Measurements from ENCODE around the gene ADIPOR2.

Gene ADIPOR2

DNA sequence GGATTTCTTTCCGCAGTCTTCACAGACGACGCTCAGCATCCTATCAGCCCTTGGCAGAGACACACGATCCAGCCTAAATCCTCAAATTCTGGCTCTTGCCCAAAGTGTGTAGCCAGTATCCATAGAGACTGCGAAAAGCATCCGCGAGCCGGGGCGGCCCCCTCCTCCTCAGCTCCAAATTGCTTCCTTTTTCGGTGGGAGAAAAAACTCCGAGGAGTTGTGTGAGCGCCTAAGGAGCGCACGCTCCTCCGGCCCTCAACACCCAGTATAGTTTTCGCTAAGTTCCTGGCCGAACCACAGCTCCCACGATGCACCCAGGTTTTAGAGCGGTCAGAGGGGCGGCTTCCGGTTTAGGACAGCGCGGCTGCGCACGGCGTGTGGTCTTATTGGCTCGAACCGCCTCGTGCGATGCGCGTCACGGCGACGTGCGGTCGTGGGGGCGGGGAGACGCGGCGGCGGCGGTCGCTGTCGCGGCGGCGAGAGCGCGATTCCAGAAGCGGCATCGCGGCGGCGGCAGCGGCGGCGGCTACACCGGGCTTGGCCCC lies at the start of gene ADIPOR2:
ADIPOR2 (plus strand) TSS at position 493 of the 545 bp plus-strand sequence. CDS start 63,274 bp downstream, outside the sequence.
- DNase-seq (ENCODE audit: low read depth), result peak; percentile 95

- no peak for DNase-seq (ENCODE audit: low read depth)
These were observed 48.4 kb upstream of the ADIPOR2 start for GRCh38 chr12:1642513-1642912.

- no peak for DNase-seq (ENCODE audit: low read depth)
These were observed 47.8 kb upstream of the ADIPOR2 start for GRCh38 chr12:1643043-1643442.

DNA sequence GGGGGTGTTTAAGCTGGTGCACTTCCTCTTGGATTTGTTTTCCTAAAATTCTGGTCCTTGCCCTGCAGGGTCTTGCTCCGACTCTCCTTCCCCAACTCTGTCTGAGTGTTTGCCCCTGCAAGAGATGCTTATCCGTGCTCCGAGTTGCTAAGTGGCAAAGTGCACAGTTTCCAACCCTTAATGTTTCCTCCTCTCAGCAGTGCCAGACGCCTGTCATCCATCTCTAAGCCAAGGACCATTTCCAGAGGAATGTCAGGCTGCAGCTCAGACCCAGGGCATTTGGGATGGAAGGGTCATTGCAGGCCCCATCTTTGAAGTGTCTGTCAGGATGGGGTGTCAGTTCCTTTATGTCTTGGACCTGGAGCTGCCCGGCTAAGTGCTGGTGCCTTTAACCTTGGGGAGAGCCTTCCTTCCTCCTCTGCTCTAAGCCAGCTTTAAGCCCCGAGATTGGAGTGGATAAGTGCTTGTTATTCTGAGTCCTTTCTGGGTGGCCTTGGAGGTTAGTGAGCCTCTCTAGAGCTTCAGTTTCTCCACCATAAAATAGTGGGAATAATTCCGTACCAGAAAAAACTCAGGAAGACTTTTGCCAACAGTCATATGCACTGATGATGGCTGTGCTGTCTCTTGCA lies 46.9 kb upstream of the ADIPOR2 start:
- DNase-seq (ENCODE audit: low read depth), result no peak

DNA sequence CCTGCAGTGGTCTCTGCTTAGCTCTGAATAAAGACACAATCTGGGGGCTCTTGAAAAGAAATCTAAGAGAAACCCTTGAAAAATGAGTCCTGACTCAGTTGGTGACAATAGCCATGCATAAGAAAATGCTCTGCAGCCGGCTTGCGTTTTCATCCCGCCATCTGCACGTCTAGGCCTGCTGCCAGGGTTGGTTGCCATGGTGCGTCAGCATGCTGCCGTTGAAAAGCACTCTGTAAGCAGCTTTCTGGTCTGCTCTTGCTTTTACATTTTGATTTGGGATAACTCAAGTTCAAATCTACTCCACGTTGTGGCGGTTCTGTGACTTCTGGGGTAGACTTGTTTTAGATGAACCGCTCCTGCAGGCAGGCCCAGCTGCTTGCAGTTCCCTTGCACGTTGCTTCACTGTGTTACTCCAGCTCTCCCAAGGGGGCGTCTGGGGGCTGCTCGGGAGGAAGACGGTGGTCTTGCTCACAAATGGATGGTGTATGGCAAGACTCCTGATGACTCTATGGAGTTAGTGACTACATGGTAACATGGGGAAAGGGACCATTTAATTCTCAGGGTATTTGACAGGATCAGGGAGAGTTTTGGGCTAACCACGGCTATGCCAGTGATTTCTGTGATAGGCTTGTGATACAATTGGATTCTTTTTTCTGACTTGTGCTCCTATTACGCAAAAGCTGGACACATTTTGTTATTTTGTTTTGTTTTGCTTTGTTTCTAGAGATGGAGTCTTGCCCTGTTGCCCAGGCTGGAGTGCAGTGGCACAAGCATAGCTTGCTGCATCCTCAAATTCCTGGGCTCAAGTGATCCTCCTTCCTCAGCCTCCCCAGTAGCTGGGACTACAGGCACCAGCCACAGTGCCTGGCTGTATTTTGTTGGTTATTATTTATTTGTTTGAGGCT lies 46.1 kb upstream of the ADIPOR2 start:
- DNase-seq (ENCODE audit: low read depth), result peak; percentile 76

GRCh38 chr12:1645819-1646218 lies 45.1 kb upstream of the ADIPOR2 start:
- no peak for DNase-seq (ENCODE audit: low read depth)

- no peak for DNase-seq (ENCODE audit: low read depth)
These were observed 44.1 kb upstream of the ADIPOR2 start for GRCh38 chr12:1646569-1647284.

- DNase-seq (ENCODE audit: low read depth), result no peak
These were observed 43.6 kb upstream of the ADIPOR2 start for GRCh38 chr12:1647285-1647669.

DNA sequence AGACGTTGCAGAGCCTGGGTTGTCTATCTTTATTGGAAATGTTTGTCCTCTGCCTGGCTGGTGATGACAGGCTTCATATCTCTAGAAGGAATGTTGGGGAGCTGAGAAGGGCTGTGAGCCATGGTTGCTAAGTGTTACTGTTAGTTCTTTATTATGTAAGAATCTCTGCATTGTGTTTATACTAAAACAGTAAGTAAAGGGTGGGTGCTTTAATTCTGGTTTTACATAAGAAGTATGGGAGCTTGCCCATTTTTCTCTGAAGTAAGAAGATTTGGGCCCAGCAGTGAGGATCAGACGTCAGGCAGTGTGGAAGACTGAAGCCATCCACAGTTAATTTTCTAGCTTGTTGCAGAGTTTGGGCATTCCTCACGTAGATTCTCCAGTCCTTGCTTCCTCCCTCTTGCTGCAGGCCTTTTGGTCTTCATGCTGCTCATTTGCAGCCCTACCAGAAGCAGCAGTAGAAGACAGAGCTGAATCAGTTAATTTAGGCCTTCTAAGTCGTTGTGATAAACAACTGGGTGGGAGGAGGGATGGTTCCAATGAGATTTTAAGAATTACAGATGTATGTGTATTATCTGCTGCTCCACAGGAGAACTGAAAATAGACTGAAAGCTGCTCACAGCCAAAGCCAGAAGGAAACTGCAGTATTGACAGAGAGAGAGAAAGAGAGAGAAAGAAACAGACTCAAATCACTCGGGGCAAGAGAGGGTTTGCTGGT lies 40.5 kb upstream of the ADIPOR2 start:
- DNase-seq (ENCODE audit: low read depth), result no peak

- no peak for DNase-seq (ENCODE audit: low read depth)
These were observed 39.9 kb upstream of the ADIPOR2 start for GRCh38 chr12:1650978-1651361.

GRCh38 chr12:1651946-1652345 lies 38.9 kb upstream of the ADIPOR2 start:
- no peak for DNase-seq (ENCODE audit: low read depth)

- no peak for DNase-seq (ENCODE audit: low read depth)
These were observed 35.6 kb upstream of the ADIPOR2 start for GRCh38 chr12:1655225-1655788.

DNA sequence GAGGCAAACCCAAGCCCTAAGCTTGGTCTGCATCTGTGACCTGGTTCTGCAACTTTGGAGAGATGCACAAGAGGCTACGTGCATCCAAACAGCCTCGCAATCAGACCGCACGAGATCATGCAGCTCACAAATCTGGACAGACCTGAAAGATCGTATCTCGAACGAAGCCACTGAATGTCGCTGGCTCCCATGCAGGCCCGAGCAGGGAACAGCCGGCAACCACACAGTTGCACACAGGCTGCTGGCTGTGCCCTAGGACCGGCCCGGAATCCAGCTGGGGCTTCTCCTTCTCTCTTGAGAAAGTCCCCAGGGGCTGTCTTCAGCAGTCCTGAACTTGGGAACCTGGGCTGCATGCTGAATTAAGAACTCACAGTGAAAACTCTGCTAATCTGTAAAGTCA lies 34.0 kb upstream of the ADIPOR2 start:
- no peak for DNase-seq (ENCODE audit: low read depth)

DNA sequence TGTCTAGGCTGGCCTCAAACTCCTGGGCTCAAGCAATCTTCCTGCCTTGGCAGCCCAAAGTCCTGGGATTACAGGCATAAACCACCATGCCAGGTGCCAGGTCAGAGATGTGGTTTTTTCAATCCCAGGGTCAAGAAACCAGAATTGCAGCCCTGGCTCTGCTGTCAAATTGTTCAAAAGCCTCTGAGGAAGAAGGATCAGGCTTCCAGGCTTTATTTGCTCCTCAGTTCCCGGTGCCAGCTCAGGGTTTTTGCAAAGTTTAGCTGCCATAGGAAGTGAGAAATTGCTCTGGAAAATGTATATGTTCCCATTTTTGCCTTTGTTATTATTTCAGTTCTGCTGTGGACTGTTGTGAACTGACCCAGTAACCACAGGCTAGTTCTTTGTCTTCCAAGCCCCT lies 33.2 kb upstream of the ADIPOR2 start:
- no peak for DNase-seq (ENCODE audit: low read depth)

GRCh38 chr12:1660304-1661187 lies 30.3 kb upstream of the ADIPOR2 start:
- DNase-seq (ENCODE audit: low read depth), result no peak

GRCh38 chr12:1661553-1662335 lies 29.1 kb upstream of the ADIPOR2 start:
- peak; percentile 62 for DNase-seq (ENCODE audit: low read depth)

GRCh38 chr12:1662761-1663439 lies 28.0 kb upstream of the ADIPOR2 start:
- no peak for DNase-seq (ENCODE audit: low read depth)

DNA sequence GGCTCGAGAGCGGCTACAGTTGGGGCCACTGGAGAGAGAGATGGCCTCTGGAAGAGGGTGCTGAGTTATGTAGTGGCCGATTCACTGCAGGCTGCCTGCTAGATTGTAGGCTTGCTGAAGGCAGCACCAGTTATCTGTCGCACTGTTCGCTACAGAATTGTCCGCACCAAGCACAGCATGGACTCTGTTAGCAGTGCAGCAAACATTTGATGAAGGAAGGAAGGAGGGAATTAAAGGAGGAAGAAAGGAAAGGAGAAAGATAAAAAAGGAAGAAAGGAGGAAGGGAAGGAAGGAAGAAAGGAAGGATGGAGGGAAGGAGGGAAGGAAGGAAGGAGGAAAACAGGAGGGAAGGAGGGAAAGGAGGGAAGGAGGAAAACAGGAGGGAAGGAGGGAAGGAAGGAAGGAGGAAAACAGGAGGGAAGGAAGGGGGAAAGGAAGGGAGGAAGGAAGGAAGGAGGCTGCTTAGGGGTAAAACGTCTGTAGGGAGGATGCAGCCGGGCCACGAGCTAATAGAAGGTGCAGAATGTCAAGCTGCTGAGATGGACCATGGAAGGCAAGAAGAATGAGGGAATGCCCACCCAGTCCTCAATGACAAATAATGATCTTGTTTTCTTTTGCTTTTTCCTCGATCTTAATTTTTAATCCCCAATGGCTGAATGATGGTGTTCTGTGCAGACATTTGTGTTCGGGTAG lies 27.3 kb upstream of the ADIPOR2 start:
- DNase-seq (ENCODE audit: low read depth), result no peak
